Left colon (tissue), 2 donors: Measurements from ENCODE around the gene SPNS3. TPM values are rescaled to one million over a fixed set of nuclear protein-coding genes. Genes with fewer than 3 reads are reported as not detected.

Experiments used
- ATAC-seq: fragments of 200-7000 bp; cut with Tn5 transposase; one replicate; pipeline ENCODE4 v1.9.1; 2020; ENCODE audit warnings: mild to moderate bottlenecking, moderate library complexity
- DNase-seq, 2 donors: peaks; one replicate each; pipeline ENCODE4 v3.0.0-alpha.2; 2020
- intact Hi-C, 2 donors: fragments of 100-400 bp; cut with DNase I in 1 of 2; cut with micrococcal nuclease in 1 of 2; formaldehyde crosslinking; loops; one replicate each; pipeline versions ENCODE4 v1.11.2 to v1.14.0; 2022; cut with DNase I, micrococcal nuclease
- long read RNA-seq: library from polyadenylated mRNA; unstranded; transcript quantifications from one replicate; pipeline ENCODE4 v2.0.0, GENCODE V29; 2021
- total RNA-seq, 2 donors: library from RNA; stranded (reverse); fragmentation: NEBNext Ultra II Directional; extraction: Animal tissue kit (Norgen Biotek cat#: 25700); gene quantifications; one replicate each; pipeline ENCODE4 v1.2.1, GENCODE V29; 2021
- donor health status: DM: no; HTN: no; CAD: no.
- donor health status: DM: yes; HTN: yes; CAD: no.

The SPNS3 gene, protein sequence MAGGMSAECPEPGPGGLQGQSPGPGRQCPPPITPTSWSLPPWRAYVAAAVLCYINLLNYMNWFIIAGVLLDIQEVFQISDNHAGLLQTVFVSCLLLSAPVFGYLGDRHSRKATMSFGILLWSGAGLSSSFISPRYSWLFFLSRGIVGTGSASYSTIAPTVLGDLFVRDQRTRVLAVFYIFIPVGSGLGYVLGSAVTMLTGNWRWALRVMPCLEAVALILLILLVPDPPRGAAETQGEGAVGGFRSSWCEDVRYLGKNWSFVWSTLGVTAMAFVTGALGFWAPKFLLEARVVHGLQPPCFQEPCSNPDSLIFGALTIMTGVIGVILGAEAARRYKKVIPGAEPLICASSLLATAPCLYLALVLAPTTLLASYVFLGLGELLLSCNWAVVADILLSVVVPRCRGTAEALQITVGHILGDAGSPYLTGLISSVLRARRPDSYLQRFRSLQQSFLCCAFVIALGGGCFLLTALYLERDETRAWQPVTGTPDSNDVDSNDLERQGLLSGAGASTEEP
- total RNA-seq, result under 1 TPM; 0.50 to 0.89 TPM
- long read RNA-seq, partial matches to known transcripts, result 0 of 3 reads
- long read RNA-seq, other reads (novel, unspliced or antisense), result 3 of 3 reads

DNA sequence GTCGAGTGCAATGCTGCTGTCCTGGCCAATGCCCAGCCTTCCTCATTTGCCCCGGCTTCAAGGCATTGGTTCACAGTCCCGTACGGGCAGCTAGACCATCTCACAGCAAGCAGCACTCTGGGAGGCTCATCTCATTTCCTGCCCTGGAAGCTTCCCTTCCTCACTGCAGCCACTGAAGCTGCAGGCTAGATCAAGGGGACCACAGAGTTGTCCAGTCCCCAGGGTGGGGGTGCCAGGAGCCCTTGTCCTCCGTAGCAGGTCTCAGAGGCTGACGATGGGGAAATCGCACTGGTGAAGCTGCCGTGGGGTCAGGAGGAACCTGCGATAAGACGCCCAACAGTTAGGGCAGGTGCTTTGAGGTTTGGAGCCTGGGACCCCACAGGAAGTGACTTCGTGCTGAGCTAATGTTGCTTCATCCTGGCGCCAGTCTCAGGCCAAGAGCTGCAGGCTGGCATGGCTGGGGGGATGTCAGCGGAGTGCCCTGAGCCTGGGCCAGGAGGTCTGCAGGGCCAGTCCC is at the start of gene SPNS3:
Gene SPNS3 (plus strand): TSS at position 426 of the 517 bp plus-strand sequence. CDS start 28 bp downstream, at position 454.
- ATAC-seq, result no peak
- intact Hi-C loops, result no loop called here
- no peak for DNase-seq

DNA sequence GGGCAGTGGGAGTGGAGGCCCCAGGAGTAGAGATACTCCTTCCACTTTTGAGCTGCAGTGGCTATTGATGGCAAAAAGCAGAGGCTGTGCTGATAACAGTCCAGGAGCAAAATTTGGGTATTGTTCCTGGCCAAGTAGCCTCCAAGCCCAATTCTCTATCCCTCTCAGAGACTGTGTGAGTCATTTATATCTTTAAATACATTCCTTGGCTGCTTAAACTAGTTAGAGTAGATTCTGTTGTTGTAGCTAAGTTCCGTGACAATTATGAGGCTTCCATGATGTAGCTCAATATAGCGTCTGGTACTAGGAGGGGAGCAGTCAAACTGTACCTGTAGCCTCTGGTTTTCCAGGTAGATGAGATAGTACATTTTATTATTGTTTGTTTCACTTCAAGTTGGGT is 47.3 kb upstream of the SPNS3 start:
- intact Hi-C loops, result loop anchor here in 1 of 2 donors (10.0 kb wide), 1 partner anchor 58 kb away; no protein-coding TSS in a partner anchor
- DNase-seq (no peak), ATAC-seq (no peak)

DNA sequence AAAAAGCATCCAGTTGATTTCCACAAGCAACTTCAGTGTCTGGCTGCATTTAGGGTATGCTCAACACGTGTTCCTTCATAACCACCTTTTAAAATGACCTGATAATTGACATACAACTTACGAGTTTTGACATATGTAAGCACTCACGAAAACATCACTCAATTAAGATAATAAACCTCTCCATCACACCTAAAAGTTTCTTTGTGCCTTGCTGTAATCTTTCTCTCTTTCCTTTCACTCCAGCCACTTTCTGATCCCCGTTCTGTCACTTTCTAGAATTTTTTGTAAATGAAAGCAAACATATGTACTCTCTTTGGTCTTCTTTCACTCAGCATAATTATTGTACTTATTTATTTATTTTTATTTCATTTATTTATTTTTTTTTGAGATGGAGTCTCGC is 46.6 kb upstream of the SPNS3 start:
- no peak for DNase-seq
- ATAC-seq, result no peak
- intact Hi-C loops, result loop anchor here in 1 of 2 donors (10.0 kb wide), 1 partner anchor 58 kb away; no protein-coding TSS in a partner anchor

DNA sequence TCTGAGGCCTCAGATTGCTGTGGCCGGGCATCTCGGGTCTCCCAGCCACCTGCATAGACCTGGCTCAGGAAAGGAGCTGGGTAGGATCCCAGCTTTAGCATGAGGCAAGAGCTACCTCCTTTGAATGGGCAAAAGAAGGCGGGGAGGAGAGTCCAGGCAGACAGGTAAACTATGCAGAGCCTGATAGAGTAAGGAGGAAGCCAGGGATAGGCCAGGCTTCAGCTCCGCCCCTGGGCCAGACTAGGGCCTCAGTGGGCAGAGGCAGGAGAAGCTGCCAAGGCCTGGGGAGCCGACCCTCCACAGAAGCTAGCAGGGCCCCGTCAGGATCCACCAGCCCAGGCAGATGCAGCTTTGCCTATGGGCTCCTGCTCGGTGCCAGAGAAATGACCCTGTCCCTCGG is 44.7 kb upstream of the SPNS3 start:
- DNase-seq, result no peak
- intact Hi-C loops, result loop anchor here in 1 of 2 donors (10.0 kb wide), 1 partner anchor 56 kb away; no protein-coding TSS in a partner anchor
- ATAC-seq, result peak; percentile 71

DNA sequence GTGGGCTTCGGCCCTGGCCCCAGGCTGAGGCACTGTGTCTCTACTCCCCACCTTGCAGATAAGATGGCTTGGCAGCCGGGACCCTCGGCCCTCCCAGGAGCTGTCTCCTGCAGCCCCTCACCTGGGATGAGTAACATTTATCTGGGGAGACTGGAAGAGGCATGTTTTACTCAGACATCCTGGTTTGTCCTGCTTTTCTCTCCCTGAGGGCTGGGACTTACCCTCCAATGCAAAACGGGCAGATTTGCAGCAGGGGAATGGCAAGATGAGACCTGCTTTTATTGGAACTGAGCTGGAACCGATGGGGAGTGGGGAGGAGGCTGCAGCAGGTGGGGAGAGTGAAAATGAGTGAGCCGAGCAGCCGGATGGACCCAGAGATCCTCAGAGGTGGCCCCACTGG is 39.9 kb upstream of the SPNS3 start:
- intact Hi-C loops, result loop anchor here in 1 of 2 donors (10.0 kb wide), 1 partner anchor 519 kb away; no protein-coding TSS in a partner anchor
- ATAC-seq (no peak), DNase-seq (no peak)

DNA sequence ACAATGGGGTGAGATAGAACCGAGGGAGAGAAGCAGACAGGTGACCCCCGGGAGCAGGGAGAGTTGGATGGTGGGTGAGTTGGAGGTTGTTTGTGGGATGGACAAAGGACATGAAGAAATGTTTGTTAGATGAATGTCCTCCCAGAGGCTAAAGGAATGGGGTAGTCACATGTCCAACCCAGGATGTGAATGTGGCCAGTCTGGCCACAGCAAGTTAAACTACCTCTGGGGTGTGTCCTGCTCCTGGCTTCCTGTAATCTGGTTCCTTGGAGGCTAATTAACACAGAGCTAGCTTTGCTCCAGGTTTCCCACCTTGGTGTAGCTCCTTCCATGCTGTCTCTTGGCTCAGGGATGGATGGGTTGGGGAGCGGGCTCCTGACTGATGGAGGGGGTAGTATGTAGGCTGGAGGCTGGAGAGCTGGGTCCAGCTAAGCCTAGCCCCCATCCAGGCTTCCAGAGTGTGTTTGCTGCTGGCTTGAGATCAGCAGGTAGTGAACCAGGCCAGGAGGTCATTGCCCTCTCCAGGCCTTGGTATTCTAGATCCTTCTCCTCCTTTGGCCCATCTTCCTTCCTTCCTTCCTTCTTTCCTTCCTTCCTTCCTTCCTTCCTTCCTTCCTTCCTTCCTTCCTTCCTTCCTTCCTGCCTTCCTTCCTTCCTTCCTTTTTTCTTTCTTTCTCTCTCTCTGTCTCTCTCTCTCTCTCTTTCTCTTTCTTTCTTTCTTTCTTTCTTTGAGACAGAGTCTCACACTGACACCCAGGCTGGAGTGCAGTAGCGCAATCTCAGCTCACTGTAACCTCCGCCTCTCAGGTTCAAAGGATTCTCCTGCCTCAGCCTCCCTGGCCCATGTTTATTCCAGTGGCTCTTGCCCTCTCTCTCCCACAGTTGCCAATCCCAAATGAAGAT is 39.3 kb upstream of the SPNS3 start:
- peak in 1 of 2 donors; percentile 33 for DNase-seq
- intact Hi-C loops, result loop anchor here in 1 of 2 donors (10.0 kb wide), 1 partner anchor 520 kb away; no protein-coding TSS in a partner anchor
- ATAC-seq, result peak; percentile 80

DNA sequence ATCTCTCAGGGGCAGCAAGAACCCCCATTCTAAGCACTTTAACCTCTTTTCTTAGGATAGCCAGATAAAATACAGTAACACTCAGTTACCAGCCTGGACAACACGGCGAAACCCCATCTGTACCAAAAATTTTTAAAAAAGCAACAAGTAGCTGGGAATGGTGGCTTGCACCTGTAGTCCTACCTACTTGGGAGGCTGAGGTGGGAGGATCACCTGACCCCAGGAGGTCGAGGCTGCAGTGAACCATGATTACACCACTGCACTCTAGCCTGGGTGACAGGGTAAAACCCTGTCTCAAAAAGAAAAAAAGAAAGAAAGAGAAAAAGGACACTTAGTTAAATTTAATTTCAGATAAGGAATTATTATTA is 38.6 kb upstream of the SPNS3 start:
- intact Hi-C loops, result loop anchor here in 1 of 2 donors (10.0 kb wide), 1 partner anchor 520 kb away; no protein-coding TSS in a partner anchor
- DNase-seq (no peak), ATAC-seq (no peak)

DNA sequence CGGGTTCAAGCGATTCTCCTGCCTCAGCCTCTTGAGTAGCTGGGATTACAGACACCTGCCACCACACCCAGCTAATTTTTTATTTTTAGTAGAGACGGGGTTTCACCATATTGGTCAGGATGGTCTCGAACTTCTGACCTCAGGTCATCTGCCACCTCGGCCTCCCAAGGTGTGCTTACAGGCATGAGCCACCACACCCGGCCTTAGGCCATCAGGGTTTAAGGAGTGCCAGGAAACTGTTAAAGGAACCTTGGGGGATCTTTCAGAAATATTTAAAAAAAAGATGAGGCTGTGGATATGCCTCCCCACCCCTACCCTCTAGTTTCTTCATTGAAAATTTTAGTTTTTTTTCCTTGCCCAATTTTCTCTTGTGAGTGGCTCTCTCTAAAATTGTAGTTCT is 35.9 kb upstream of the SPNS3 start:
- no peak for ATAC-seq
- intact Hi-C loops, result loop anchor here in 1 of 2 donors (10.0 kb wide), 1 partner anchor 523 kb away; no protein-coding TSS in a partner anchor
- DNase-seq, result no peak

DNA sequence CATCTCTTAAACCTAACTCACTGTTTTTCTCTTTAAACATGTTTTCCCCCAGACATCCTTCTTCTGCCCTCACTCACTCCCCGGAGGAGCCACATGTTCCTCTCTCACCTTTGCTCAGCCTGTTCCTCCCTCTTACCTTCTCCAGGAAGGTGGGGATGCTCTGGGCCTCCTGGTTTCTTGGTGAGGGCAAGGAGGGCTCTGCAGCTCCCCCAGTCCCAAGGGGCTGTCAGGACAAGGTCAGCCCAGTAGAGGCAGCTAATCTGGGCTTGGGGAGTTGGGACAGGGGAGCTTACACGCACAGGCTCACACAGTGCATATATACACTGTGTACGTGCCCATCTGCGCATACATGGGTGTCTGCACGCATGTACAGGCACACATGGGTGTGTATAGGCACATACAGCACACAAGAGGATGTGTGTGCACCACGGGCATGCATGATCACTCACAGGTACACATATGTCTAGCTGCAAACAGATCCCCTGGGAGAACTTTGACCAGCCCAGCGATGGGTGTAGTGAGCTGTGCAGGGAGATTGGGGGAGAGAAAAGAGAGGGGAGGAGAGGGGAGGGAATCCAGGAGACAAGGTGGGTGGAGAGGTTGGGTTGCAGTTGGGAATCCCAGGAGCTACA is 28.6 kb upstream of the SPNS3 start:
- intact Hi-C loops, result no loop called here
- ATAC-seq (no peak), DNase-seq (no peak)

DNA sequence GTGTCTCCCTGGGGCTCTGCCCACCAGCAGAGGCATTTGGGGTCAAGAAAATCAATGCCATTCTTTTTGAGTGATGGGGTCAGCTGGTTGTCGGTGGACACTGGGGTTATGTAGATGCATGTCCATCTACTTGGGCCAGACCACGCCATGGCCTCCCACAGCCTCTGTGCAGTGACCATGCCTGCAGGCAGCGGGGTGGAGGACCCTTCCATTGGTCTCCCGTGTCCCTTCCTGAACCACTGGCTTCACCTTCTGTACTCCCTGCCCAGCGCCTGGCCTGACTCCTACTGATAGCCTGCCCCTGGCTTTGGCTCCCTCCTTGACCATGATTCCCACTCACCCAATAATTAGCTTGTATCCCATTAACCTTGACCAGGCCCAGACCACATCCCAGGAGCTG is 28.0 kb upstream of the SPNS3 start:
- intact Hi-C loops, result no loop called here
- ATAC-seq (no peak), DNase-seq (no peak)

DNA sequence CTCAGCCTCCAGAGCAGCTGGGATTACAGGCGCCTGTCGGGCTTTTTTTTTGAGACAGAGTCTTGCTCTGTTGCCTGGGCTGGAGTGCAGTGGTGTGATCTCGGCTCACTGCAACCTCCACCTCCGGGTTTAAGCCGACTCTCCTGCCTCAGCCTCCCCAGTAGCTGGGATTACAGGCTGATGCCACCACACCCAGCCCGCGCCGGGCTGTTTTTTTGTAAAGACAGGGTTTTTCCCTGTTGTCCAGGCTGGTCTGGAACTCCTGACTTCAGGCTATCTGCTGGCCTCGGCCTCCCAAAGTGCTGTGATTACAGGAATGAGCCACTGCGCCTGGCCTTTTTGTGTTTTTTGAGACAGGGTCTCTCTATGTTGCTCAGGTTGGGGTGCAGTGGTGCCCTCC is 27.4 kb upstream of the SPNS3 start:
- DNase-seq (no peak), ATAC-seq (no peak)
- intact Hi-C loops, result no loop called here

DNA sequence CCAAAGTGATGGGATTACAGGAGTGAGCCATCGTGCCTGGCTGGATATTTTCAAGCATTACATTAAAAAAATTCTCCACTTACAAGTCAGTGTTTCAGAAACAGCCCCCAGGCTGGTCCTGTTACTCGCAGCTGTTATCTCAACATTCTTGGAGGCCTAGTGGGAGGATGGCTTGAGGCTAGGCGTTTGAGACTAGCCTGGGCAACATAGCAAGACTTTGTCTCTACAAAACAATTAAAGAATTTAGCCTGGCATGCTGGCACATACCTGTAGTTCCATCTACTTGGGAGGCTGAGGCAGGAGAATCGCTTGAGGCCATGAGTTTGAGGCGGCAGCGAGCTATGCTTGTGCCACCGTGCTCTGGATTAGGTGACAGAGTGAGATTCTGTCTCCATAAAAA is 26.5 kb upstream of the SPNS3 start:
- ATAC-seq, result no peak
- intact Hi-C loops, result no loop called here
- no peak for DNase-seq

DNA sequence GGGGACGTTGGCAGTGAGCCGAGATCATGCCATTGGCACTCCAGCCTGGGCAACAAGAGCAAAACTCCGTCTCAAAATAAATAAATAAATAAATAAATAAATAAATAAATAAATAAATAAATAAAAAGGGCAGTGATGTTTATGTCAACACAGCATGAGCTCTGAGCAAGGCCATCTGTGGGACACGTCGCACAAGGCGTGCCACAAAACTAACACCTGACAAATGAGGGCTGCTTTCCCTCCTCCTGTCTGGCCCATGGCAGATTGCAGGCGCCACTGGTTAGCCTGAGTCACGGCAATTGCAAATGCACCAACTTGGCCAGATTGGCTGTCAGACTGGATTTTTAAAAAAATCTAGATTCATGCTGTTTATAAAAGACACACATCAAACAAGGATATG is 25.9 kb upstream of the SPNS3 start:
- intact Hi-C loops, result no loop called here
- DNase-seq, result peak; percentile 21 to 52
- ATAC-seq, result peak; percentile 92

DNA sequence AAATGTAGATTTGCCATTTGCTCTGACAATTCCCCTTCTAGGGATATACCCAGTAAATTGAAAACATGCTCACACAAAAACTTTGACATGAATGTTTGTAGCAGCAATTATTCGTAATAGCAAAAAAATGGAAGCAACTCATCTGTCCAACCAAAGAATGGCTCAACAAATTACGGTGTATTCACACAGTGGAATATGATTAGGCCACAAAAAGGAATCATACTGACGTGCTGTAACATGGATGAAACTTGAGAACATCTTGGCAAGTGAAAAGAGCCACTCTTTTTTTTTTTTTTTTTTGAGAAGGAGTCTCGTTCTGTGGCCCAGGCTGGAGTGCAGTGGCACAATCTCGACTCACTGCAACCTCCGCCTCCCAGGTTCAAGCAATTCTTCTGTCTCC is 24.1 kb upstream of the SPNS3 start:
- ATAC-seq (no peak), DNase-seq (no peak)

DNA sequence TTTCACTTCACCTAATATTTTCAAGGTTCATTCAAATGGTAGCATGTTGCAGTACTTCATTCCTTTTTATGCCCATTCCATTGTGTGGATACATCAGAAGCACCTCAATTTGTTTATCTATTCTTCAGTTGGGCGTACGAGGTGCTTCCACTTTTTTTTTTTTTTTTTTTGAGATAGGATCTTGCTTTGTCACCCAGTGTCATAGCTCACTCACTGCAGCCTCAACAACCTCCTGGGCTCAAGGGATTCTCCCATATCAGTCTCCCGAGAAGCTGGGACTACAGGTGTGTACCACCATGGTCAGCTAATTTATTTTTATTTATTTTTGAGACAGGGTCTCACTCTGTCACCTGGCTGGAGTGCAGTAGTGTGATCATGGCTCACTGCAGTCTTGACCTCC is 22.5 kb upstream of the SPNS3 start:
- DNase-seq (no peak), ATAC-seq (no peak)
- intact Hi-C loops, result no loop called here

More for the DNA sequence above, 24.1 kb upstream of the SPNS3 start:
- intact Hi-C loops, result no loop called here

DNA sequence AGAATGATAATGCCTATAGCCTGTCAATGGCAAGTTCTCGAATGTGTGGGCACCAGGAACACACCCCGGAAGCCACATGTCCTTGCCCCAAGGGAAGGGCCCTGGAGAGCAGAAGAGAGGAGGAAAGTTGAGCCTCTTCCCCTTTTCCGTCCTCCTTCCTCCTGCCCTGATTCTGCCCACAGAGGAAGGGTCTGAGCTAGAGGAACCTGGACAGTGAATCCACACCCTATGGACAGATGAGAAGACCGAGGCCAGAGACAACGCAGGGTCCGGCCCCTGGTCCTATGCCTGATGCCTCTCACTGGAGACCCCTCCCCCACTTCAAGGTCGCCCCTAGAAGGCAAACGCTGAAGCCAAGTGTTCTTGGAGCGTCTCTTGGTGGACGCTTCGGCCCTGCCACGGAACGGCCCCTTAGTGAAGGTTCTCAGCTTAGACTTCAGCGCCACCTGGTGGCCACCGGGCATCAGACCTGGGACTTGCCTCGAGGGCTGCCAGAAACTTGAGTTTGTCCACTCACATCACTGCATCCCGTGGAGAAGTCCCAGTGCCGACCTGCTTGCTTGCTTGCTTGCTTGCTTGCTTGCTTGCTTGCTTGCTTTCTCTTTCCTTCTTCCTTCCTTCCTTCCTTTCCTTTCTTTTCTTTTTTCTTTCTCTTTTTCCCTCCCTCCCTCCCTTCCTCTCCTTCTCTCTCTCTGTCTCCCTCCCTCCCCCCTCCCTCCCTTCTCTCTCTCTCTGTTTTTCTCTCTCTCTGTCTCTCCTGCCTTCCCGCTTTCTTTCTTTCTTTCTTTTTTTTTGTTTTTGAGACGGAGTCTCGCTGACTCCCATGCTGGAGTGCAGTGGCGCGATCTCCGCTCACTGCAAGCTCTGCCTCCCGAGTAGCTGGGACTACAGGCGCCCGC is 20.6 kb upstream of the SPNS3 start:
- intact Hi-C loops, result no loop called here
- DNase-seq (peak; percentile 83 to 96), ATAC-seq (peak; percentile 99)

DNA sequence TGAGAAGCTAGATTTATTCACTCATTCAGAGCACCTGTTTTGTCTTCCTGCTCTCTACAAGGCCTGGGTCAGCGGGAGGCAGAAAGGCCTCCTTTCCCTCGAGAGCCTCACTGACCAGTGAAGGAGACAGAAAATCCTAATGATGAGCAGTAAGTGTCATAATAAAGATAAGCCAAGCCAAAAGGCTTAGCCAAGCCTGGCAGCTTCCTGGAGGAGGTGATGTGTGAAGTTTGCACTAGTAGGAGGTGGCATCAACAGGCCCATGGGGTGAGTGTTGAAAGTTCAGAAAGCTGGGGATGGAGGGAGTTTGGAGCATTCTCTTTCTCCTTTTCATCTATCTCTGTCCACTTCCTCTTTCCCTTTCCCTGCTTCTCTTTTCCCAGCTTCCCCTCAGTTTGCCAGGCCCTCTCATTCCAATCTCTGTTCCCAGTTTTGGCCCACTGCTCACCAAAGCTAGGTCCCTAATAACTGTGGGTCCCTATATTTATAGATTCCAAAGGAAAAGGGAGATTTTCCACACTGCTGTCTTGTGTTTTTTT is 16.5 kb upstream of the SPNS3 start:
- intact Hi-C loops, result loop anchor here in 1 of 2 donors (5.0 kb wide), 1 partner anchor 200 kb away; no protein-coding TSS in a partner anchor
- DNase-seq (no peak), ATAC-seq (no peak)
